CD4-positive, CD25-positive, alpha-beta regulatory T cell (primary cell): ENCODE results near the gene OOSP4B. TPM values are rescaled to one million over a fixed set of nuclear protein-coding genes. Genes with fewer than 3 reads are reported as not detected.
"Not testable (repeated sequence)": the region's sequence is repeated elsewhere in the genome, so short reads cannot be mapped to it uniquely, and the experiment has no call there.

ENCODE experiments used
- ATAC-seq, 2 donors: fragments of 150-1000 bp; cut with Tn5 transposase; one replicate each; pipeline ENCODE4 v1.10.0; 2021; ENCODE audit warnings: low read depth in 2 of 2, moderate number of reproducible peaks in 2 of 2, moderate library complexity in 1 of 2
- DNase-seq, 3 donors: peaks; one replicate each; pipeline versions ENCODE4 v3.0.0 to v3.0.0-alpha.2; 2012 to 2022; ENCODE audit warnings: mixed read lengths in 1 of 3
- H3K27ac ChIP-seq: one replicate; pipeline ENCODE4 v1.7.0; 2013; ENCODE audit warnings: mild to moderate bottlenecking, low read length; ENCODE audit not compliant: insufficient read depth, poor library complexity, severe bottlenecking
- H3K27me3 ChIP-seq: one replicate; pipeline ENCODE4 v1.7.0; 2013; ENCODE audit warnings: low read length; ENCODE audit not compliant: control insufficient read depth, insufficient read depth
- H3K36me3 ChIP-seq: one replicate; pipeline ENCODE4 v1.7.0; 2013; ENCODE audit warnings: mild to moderate bottlenecking, low read length, moderate library complexity; ENCODE audit not compliant: control insufficient read depth, insufficient read depth
- H3K4me1 ChIP-seq: 2 replicates; pipeline ENCODE4 v1.7.0; 2013; ENCODE audit warnings: mild to moderate bottlenecking, low read length; ENCODE audit not compliant: insufficient read depth, control insufficient read depth, poor library complexity, severe bottlenecking
- H3K4me3 ChIP-seq: one replicate; pipeline ENCODE4 v1.7.0; 2013; ENCODE audit warnings: low read depth, mild to moderate bottlenecking, low read length, moderate library complexity
- H3K9me3 ChIP-seq, 2 experiments: 1 replicate in 1 of 2; 2 replicates in 1 of 2; pipeline ENCODE4 v1.7.0; 2013; ENCODE audit warnings: low read length in 2 of 2, mild to moderate bottlenecking in 1 of 2, moderate library complexity in 1 of 2; ENCODE audit not compliant: control insufficient read depth in 2 of 2
- H3K27ac Mint-ChIP-seq, 3 donors: one replicate each; pipeline ENCODE4 v1.8.0; 2020 to 2022; ENCODE audit warnings: mild to moderate bottlenecking in 3 of 3, mixed read lengths in 3 of 3, moderate library complexity in 2 of 3
- H3K27me3 Mint-ChIP-seq: one replicate; pipeline ENCODE4 v1.8.0; 2022; ENCODE audit warnings: mild to moderate bottlenecking, mixed read lengths
- H3K36me3 Mint-ChIP-seq: one replicate; pipeline ENCODE4 v1.8.0; 2020; ENCODE audit warnings: mixed read lengths
- H3K4me1 Mint-ChIP-seq, 4 donors: one replicate each; pipeline ENCODE4 v1.8.0; 2020 to 2022; ENCODE audit warnings: mixed read lengths in 4 of 4, mild to moderate bottlenecking in 1 of 4
- H3K4me3 Mint-ChIP-seq, 4 donors: one replicate each; pipeline ENCODE4 v1.8.0; 2020 to 2022; ENCODE audit warnings: mild to moderate bottlenecking in 4 of 4, mixed read lengths in 4 of 4, moderate library complexity in 3 of 4
- H3K9me3 Mint-ChIP-seq, 7 donors: one replicate each; pipeline ENCODE4 v1.8.0; 2020 to 2022; ENCODE audit warnings: mixed read lengths in 7 of 7, mild to moderate bottlenecking in 3 of 7, moderate library complexity in 2 of 7
- polyA plus RNA-seq, 4 donors: library from polyadenylated mRNA; unstranded; fragments of 300-500 nt; fragmentation: Illumina TruSeq; gene quantifications; one replicate each; pipeline ENCODE4 v1.2.3, GENCODE V29; 2021
- total RNA-seq: library from RNA; stranded (reverse); gene quantifications from one replicate; pipeline ENCODE4 v1.2.3, GENCODE V29; 2022

OOSP4B gene
- total and polyA plus RNA-seq, 5 donors from 2014 or later, result not detected

DNA sequence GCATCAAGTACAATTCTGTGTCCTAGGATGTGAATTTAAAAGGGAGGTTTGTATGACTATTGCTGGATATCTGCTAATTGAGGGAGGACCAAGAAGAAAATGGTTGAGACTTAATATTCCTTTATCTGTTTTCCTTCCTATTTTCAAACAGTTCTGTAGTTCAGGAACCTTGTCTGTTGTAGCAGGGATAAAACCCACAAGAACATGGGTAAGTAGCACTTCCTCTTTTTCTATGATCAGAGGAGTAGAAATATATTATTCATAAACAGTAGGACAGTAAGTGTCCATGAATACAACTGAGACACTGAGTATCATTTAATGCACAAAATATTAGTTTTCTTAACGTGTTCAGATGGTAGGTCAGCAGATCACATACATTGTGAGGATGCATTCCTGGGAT lies 47.1 kb downstream of the OOSP4B start:
- Mint-ChIP-seq H3K4me1 (no peaks in the 10 kb centered on the region), H3K36me3 (no peaks in the 10 kb centered on the region), H3K9me3 (peaks cover 0 to 6% (median 0%) of the 10 kb centered on the region in 7 donors), H3K27me3 (no peaks in the 10 kb centered on the region), H3K4me3 (no peak overlapping the region), H3K27ac (no peak overlapping the region)
- no peak for DNase-seq
- no peaks in the 10 kb centered on the region for H3K9me3 ChIP-seq
- H3K36me3 ChIP-seq, result no peaks in the 10 kb centered on the region
- no peaks in the 10 kb centered on the region for H3K4me1 ChIP-seq
- H3K27me3 ChIP-seq, result no peaks in the 10 kb centered on the region
- no peak for ATAC-seq
- H3K4me3 ChIP-seq, result no peak overlapping the region
- H3K27ac ChIP-seq, result no peak overlapping the region

DNA sequence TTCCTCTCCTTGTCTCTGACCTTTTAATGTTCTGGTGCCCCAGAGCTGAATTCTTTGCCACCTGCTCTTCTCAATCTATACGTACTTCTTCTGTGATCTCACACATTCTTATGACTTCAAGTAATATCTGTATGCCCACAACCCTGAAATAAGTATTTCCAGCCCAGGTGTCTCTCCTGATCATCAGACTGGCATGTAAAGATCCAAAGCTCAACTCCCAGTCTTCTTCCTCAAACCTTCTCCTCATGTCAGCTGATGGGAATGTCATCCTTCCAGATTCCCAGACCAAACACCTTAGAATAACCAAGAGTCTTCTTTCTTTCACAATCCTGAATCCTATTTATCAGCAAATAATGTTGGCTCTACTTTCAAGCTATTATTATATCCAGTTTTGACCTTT lies 48.8 kb downstream of the OOSP4B start:
- Histone ChIP-seq H3K27me3 (no peaks in the 10 kb centered on the region), H3K9me3 (no peaks in the 10 kb centered on the region), H3K4me3 (no peak overlapping the region), H3K4me1 (no peaks in the 10 kb centered on the region), H3K36me3 (no peaks in the 10 kb centered on the region), H3K27ac (no peak overlapping the region)
- no peaks in the 10 kb centered on the region for H3K4me1 Mint-ChIP-seq
- H3K27ac Mint-ChIP-seq, result no peak overlapping the region
- no peaks in the 10 kb centered on the region for H3K27me3 Mint-ChIP-seq
- H3K4me3 Mint-ChIP-seq, result no peak overlapping the region
- no peak for DNase-seq
- H3K36me3 Mint-ChIP-seq, result no peaks in the 10 kb centered on the region
- H3K9me3 Mint-ChIP-seq, result no peaks in the 10 kb centered on the region
- no peak for ATAC-seq

- no peaks in the 10 kb centered on the region for H3K36me3 Mint-ChIP-seq
Observed at GRCh38 chr11:60069450-60069849, 52.5 kb downstream of the OOSP4B start.

GRCh38 chr11:60071644-60072043 lies 54.7 kb downstream of the OOSP4B start:
- not testable (repeated sequence) for H3K27ac Mint-ChIP-seq

More at GRCh38 chr11:60069450-60069849, 52.5 kb downstream of the OOSP4B start:
- no peak for ATAC-seq
- Mint-ChIP-seq H3K4me1 (no peaks in the 10 kb centered on the region), H3K27ac (no peak overlapping the region), H3K9me3 (peaks cover 0 to 2% (median 0%) of the 10 kb centered on the region in 7 donors), H3K4me3 (no peak overlapping the region), H3K27me3 (no peaks in the 10 kb centered on the region)
- H3K27me3 ChIP-seq, result no peaks in the 10 kb centered on the region
- H3K27ac ChIP-seq, result no peak overlapping the region
- no peak for DNase-seq
- no peaks in the 10 kb centered on the region for H3K36me3 ChIP-seq
- no peak overlapping the region for H3K4me3 ChIP-seq
- H3K4me1 ChIP-seq, result no peaks in the 10 kb centered on the region
- no peaks in the 10 kb centered on the region for H3K9me3 ChIP-seq

DNA sequence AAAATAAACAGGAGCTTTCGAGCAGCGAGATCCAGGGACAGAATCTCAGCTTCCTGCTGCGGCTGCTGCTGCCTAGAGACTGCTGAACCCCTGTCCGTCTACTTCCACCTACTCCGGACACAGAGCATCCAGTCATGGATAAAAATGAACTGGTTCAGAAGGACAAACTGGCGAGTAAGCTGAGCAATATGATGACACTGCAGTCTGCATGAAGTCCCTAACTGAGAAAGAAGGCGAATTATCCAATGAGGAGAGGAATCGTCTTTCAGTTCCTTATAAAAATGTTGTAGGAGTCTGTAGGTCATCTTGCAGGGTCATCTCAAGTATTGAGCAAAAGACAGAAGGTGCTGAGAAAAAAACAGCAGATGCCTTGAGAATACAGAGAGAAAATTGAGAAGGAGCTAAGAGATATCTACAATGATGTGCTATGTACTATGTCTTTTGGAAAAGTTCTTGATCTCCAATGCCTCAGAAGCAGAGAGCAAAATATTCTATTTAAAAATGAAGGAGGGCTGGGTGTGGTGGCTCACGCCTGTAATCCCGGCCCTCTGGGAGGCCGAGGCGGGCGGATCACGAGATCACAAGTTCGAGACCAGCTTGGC lies 60.3 kb downstream of the OOSP4B start:
- Mint-ChIP-seq H3K27ac (no peak overlapping the region), H3K9me3 (peaks cover 0 to 8% (median 0%) of the 10 kb centered on the region in 7 donors)
- DNase-seq, result no peak

More at GRCh38 chr11:60071644-60072043, 54.7 kb downstream of the OOSP4B start:
- H3K36me3 Mint-ChIP-seq, H3K4me1 Mint-ChIP-seq, H3K27me3 Mint-ChIP-seq, H3K9me3 ChIP-seq, H3K4me3 ChIP-seq, H3K36me3 ChIP-seq, H3K27me3 ChIP-seq, H3K4me1 ChIP-seq, H3K9me3 Mint-ChIP-seq, DNase-seq, H3K4me3 Mint-ChIP-seq, ATAC-seq, H3K27ac ChIP-seq: not testable (repeated sequence)

GRCh38 chr11:60077981-60078380 lies 61.0 kb downstream of the OOSP4B start:
- peaks cover 9% of the 10 kb centered on the region for H3K27me3 Mint-ChIP-seq
- Histone ChIP-seq H3K27me3 (no peaks in the 10 kb centered on the region), H3K36me3 (no peaks in the 10 kb centered on the region), H3K4me3 (no peak overlapping the region), H3K4me1 (no peaks in the 10 kb centered on the region), H3K9me3 (no peaks in the 10 kb centered on the region), H3K27ac (no peak overlapping the region)
- no peaks in the 10 kb centered on the region for H3K4me1 Mint-ChIP-seq
- no peak for ATAC-seq
- peaks cover 0 to 8% (median 0%) of the 10 kb centered on the region in 7 donors for H3K9me3 Mint-ChIP-seq
- H3K36me3 Mint-ChIP-seq, result no peaks in the 10 kb centered on the region
- H3K4me3 Mint-ChIP-seq, result no peak overlapping the region
- DNase-seq, result no peak
- H3K27ac Mint-ChIP-seq, result no peak overlapping the region

More for the DNA sequence above, 60.3 kb downstream of the OOSP4B start:
- Histone ChIP-seq H3K4me1 (no peaks in the 10 kb centered on the region), H3K9me3 (no peaks in the 10 kb centered on the region), H3K36me3 (no peaks in the 10 kb centered on the region), H3K27me3 (no peaks in the 10 kb centered on the region), H3K4me3 (no peak overlapping the region), H3K27ac (no peak overlapping the region)
- ATAC-seq, result no peak
- peaks cover 7% of the 10 kb centered on the region for H3K27me3 Mint-ChIP-seq
- H3K4me3 Mint-ChIP-seq, result no peak overlapping the region
- no peaks in the 10 kb centered on the region for H3K36me3 Mint-ChIP-seq
- H3K4me1 Mint-ChIP-seq, result no peaks in the 10 kb centered on the region

- no peak overlapping the region for H3K27ac ChIP-seq
- no peak for ATAC-seq
- no peaks in the 10 kb centered on the region for H3K9me3 ChIP-seq
- H3K27me3 ChIP-seq, result no peaks in the 10 kb centered on the region
- Mint-ChIP-seq H3K9me3 (peaks cover 0 to 8% (median 0%) of the 10 kb centered on the region in 7 donors), H3K27me3 (peaks cover 9% of the 10 kb centered on the region), H3K27ac (no peak overlapping the region), H3K4me1 (no peaks in the 10 kb centered on the region), H3K4me3 (no peak overlapping the region), H3K36me3 (no peaks in the 10 kb centered on the region)
- no peaks in the 10 kb centered on the region for H3K4me1 ChIP-seq
- DNase-seq, result no peak
- no peaks in the 10 kb centered on the region for H3K36me3 ChIP-seq
- no peak overlapping the region for H3K4me3 ChIP-seq
Observed at GRCh38 chr11:60078745-60079144, 61.8 kb downstream of the OOSP4B start.

- no peak overlapping the region for H3K27ac Mint-ChIP-seq
- H3K4me3 ChIP-seq, result no peak overlapping the region
- H3K27me3 Mint-ChIP-seq, result peaks cover 9% of the 10 kb centered on the region
- ATAC-seq (no peak), DNase-seq (no peak)
- H3K9me3 ChIP-seq, result no peaks in the 10 kb centered on the region
- no peak overlapping the region for H3K27ac ChIP-seq
- H3K27me3 ChIP-seq, result no peaks in the 10 kb centered on the region
- H3K36me3 Mint-ChIP-seq, result no peaks in the 10 kb centered on the region
- no peaks in the 10 kb centered on the region for H3K4me1 Mint-ChIP-seq
- H3K4me3 Mint-ChIP-seq, result no peak overlapping the region
- H3K4me1 ChIP-seq, result no peaks in the 10 kb centered on the region
- no peaks in the 10 kb centered on the region for H3K36me3 ChIP-seq
- H3K9me3 Mint-ChIP-seq, result peaks cover 0 to 9% (median 0%) of the 10 kb centered on the region in 7 donors
Observed at GRCh38 chr11:60080535-60080934, 63.6 kb downstream of the OOSP4B start.
